ENCODE data around the gene USP5. TPM values are rescaled to one million over a fixed set of nuclear protein-coding genes. Genes with fewer than 3 reads are reported as not detected.

Gene USP5
- total RNA-seq, 1 donor from 2014 or later = 146 TPM

DNA sequence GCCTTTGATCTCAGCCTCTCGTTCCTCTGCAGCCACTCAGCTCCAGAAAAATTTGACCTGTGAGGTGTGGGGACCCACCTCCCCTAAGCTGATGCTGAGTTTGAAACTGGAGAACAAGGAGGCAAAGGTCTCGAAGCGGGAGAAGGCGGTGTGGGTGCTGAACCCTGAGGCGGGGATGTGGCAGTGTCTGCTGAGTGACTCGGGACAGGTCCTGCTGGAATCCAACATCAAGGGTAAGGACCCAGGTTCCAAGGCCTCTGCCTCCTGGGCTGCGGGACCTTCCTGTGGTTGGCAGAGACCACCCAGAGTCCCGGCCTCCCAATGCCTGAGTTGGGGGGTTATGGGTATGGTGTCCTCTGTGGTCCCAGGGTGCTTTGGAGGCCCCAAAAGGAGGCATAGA, 34.9 kb upstream of the USP5 start:
- peaks cover 19% of the 10 kb centered on the region for H3K27me3 Mint-ChIP-seq (ENCODE audit: low read depth, unreplicated experiment)

DNA sequence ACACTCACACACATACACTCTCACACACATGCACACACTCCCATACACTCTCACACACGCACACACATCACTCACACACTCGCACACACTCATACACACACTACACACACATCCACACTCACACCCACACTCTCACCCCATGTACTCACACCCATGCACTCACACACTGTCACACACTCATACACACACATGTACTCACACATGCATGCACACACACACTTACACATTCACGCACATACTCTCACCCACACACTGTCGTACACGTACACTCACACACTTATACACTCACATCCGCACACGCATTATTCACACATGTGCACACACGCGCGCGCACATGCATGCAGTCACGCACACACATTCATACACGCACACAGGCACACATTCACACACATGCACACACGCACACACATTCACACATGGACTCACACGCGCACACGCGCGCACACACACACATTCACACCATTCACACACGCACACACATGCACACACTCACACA, 34.2 kb upstream of the USP5 start:
- Mint-ChIP-seq H3K4me3 (ENCODE audit: unreplicated experiment) (no peak overlapping the region), H3K4me1 (ENCODE audit: low read depth, unreplicated experiment) (peaks cover 15% of the 10 kb centered on the region), H3K9me3 (ENCODE audit: unreplicated experiment) (no peaks in the 10 kb centered on the region), H3K27me3 (ENCODE audit: low read depth, unreplicated experiment) (peaks cover 19% of the 10 kb centered on the region), H3K27ac (ENCODE audit: unreplicated experiment) (no peak overlapping the region), H3K36me3 (ENCODE audit: low read depth, unreplicated experiment) (no peaks in the 10 kb centered on the region)
- no peak overlapping the region for H2AFZ ChIP-seq (ENCODE audit: low read depth, low read length)
- no peak overlapping the region for H3K9ac ChIP-seq (ENCODE audit: low read length)
- H3K9me3 ChIP-seq (ENCODE audit: insufficient read depth, low read depth, low read length) = no peaks in the 10 kb centered on the region
- no peak overlapping the region for H3K4me2 ChIP-seq (ENCODE audit: low read length)
- no peaks in the 10 kb centered on the region for H4K20me1 ChIP-seq (ENCODE audit: insufficient read depth, low read length)
- no peak overlapping the region for H3K4me3 ChIP-seq (ENCODE audit: insufficient read depth, low read depth, low read length)
- no peaks in the 10 kb centered on the region for H3K27me3 ChIP-seq (ENCODE audit: insufficient read depth, low read length)
- DNase-seq (ENCODE audit: low read depth) (no peak), FAIRE-seq (no peak)
- H3K79me2 ChIP-seq (ENCODE audit: insufficient read depth, low read length) = no peaks in the 10 kb centered on the region
- H3K36me3 ChIP-seq (ENCODE audit: insufficient read depth, low read length) = no peaks in the 10 kb centered on the region
- no peak overlapping the region for H3K27ac ChIP-seq (ENCODE audit: low read depth, low read length)
- no peak for TF ChIP-seq EZH2 (IDR thresholded peaks at IDR 0.05; ENCODE audit: insufficient read depth, low read length)
- TF ChIP-seq CTCF (IDR thresholded peaks at IDR 0.05; ENCODE audit: insufficient read depth, low read depth, low read length) = no peak
- H3K4me1 ChIP-seq (ENCODE audit: insufficient read depth, low read length) = peaks cover 9% of the 10 kb centered on the region

More for the DNA sequence above, 34.9 kb upstream of the USP5 start:
- Histone ChIP-seq H3K79me2 (ENCODE audit: insufficient read depth, low read length) (no peaks in the 10 kb centered on the region), H3K27ac (ENCODE audit: low read depth, low read length) (no peak overlapping the region), H3K36me3 (ENCODE audit: insufficient read depth, low read length) (no peaks in the 10 kb centered on the region), H3K4me3 (ENCODE audit: insufficient read depth, low read depth, low read length) (no peak overlapping the region), H3K9me3 (ENCODE audit: insufficient read depth, low read depth, low read length) (no peaks in the 10 kb centered on the region), H4K20me1 (ENCODE audit: insufficient read depth, low read length) (no peaks in the 10 kb centered on the region), H3K4me2 (ENCODE audit: low read length) (no peak overlapping the region), H3K9ac (ENCODE audit: low read length) (no peak overlapping the region), H2AFZ (ENCODE audit: low read depth, low read length) (no peak overlapping the region), H3K4me1 (ENCODE audit: insufficient read depth, low read length) (peaks cover 9% of the 10 kb centered on the region), H3K27me3 (ENCODE audit: insufficient read depth, low read length) (no peaks in the 10 kb centered on the region)
- no peak for TF ChIP-seq CTCF (IDR thresholded peaks at IDR 0.05; ENCODE audit: insufficient read depth, low read depth, low read length)
- no peak for TF ChIP-seq EZH2 (IDR thresholded peaks at IDR 0.05; ENCODE audit: insufficient read depth, low read length)
- Mint-ChIP-seq H3K4me1 (ENCODE audit: low read depth, unreplicated experiment) (peaks cover 14% of the 10 kb centered on the region), H3K4me3 (ENCODE audit: unreplicated experiment) (no peak overlapping the region), H3K27ac (ENCODE audit: unreplicated experiment) (no peak overlapping the region), H3K9me3 (ENCODE audit: unreplicated experiment) (no peaks in the 10 kb centered on the region), H3K36me3 (ENCODE audit: low read depth, unreplicated experiment) (no peaks in the 10 kb centered on the region)
- DNase-seq (ENCODE audit: low read depth) (no peak), FAIRE-seq (no peak)

- no peak overlapping the region for H3K4me3 Mint-ChIP-seq (ENCODE audit: unreplicated experiment)
- no peaks in the 10 kb centered on the region for H3K36me3 Mint-ChIP-seq (ENCODE audit: low read depth, unreplicated experiment)
- H3K27me3 Mint-ChIP-seq (ENCODE audit: low read depth, unreplicated experiment) = peaks cover 19% of the 10 kb centered on the region
- TF ChIP-seq EZH2 (IDR thresholded peaks at IDR 0.05; ENCODE audit: insufficient read depth, low read length) = no peak
- TF ChIP-seq CTCF (IDR thresholded peaks at IDR 0.05; ENCODE audit: insufficient read depth, low read depth, low read length) = no peak
- no peaks in the 10 kb centered on the region for H4K20me1 ChIP-seq (ENCODE audit: insufficient read depth, low read length)
- no peaks in the 10 kb centered on the region for H3K79me2 ChIP-seq (ENCODE audit: insufficient read depth, low read length)
- H3K9me3 Mint-ChIP-seq (ENCODE audit: unreplicated experiment) = no peaks in the 10 kb centered on the region
- H3K4me3 ChIP-seq (ENCODE audit: insufficient read depth, low read depth, low read length) = no peak overlapping the region
- H3K9me3 ChIP-seq (ENCODE audit: insufficient read depth, low read depth, low read length) = no peaks in the 10 kb centered on the region
- H3K36me3 ChIP-seq (ENCODE audit: insufficient read depth, low read length) = no peaks in the 10 kb centered on the region
- no peak overlapping the region for H2AFZ ChIP-seq (ENCODE audit: low read depth, low read length)
- peaks cover 9% of the 10 kb centered on the region for H3K4me1 ChIP-seq (ENCODE audit: insufficient read depth, low read length)
- no peak overlapping the region for H3K9ac ChIP-seq (ENCODE audit: low read length)
- DNase-seq (ENCODE audit: low read depth) (no peak), FAIRE-seq (no peak)
- H3K4me1 Mint-ChIP-seq (ENCODE audit: low read depth, unreplicated experiment) = peaks cover 19% of the 10 kb centered on the region
- no peaks in the 10 kb centered on the region for H3K27me3 ChIP-seq (ENCODE audit: insufficient read depth, low read length)
- no peak overlapping the region for H3K27ac Mint-ChIP-seq (ENCODE audit: unreplicated experiment)
- H3K4me2 ChIP-seq (ENCODE audit: low read length) = no peak overlapping the region
- no peak overlapping the region for H3K27ac ChIP-seq (ENCODE audit: low read depth, low read length)
Observed at GRCh38 chr12:6818222-6818621, 33.7 kb upstream of the USP5 start.

Data from astrocyte (in vitro differentiated cells and primary cell).